Vagina (tissue), 2 donors: ENCODE measurements around the gene NR1H3. TPM values are rescaled to one million over a fixed set of nuclear protein-coding genes. Genes with fewer than 3 reads are reported as not detected.
A peak's percentile ranks its signal among the peaks of the same experiment; 100 is the strongest.

ENCODE experiments used
- DNase-seq, 2 donors: peaks; one replicate each; pipeline ENCODE4 v3.0.0-alpha.2; 2017; ENCODE audit errors: extremely low spot score in 2 of 2
- H3K27ac ChIP-seq: fragments of 200-600 bp; sonication (generic); one replicate; pipeline ENCODE4 v1.5.1; 2019
- H3K27me3 ChIP-seq: fragments of 200-600 bp; sonication (generic); one replicate; pipeline ENCODE4 v1.5.1; 2019
- H3K36me3 ChIP-seq, 2 donors: fragments of 200-600 bp; sonication (generic); one replicate each; pipeline ENCODE4 v1.5.1; 2017 to 2019
- H3K4me1 ChIP-seq: fragments of 200-600 bp; sonication (generic); one replicate; pipeline ENCODE4 v1.5.1; 2019
- H3K4me3 ChIP-seq, 2 donors: fragments of 200-600 bp; sonication (generic); 1 replicate in 1 of 2; 2 replicates in 1 of 2; pipeline ENCODE4 v1.5.1; 2016 to 2019
- H3K9me3 ChIP-seq: fragments of 200-600 bp; sonication (generic); one replicate; pipeline ENCODE4 v1.5.1; 2019
- CTCF ChIP-seq, 3 experiments: fragments of 450-650 bp in 2 of 3; fragments of 200-600 bp in 1 of 3; sonication (generic) in 1 of 3; IDR thresholded peaks; one replicate each; pipeline ENCODE4 v1.5.1; 2017 to 2019; ENCODE audit warnings: antibody characterized with exemption in 3 of 3, mild to moderate bottlenecking in 2 of 3, moderate library complexity in 2 of 3
- POLR2A ChIP-seq, 2 donors: fragments of 450-650 bp; IDR thresholded peaks; one replicate each; pipeline ENCODE4 v1.6.1; 2017; ENCODE audit warnings: antibody characterized with exemption in 2 of 2, mild to moderate bottlenecking in 2 of 2, moderate library complexity in 2 of 2
- POLR2AphosphoS5 ChIP-seq, 2 donors: sonication (generic); formaldehyde crosslinking; IDR thresholded peaks; one replicate each; pipeline ENCODE4 v1.9.0; 2017; ENCODE audit warnings: antibody characterized with exemption in 2 of 2, mild to moderate bottlenecking in 2 of 2, low read depth in 1 of 2; ENCODE audit not compliant: insufficient read depth in 1 of 2
- intact Hi-C: fragments of 100-400 bp; cut with DNase I; formaldehyde crosslinking; loops from one replicate; pipeline ENCODE4 v1.15.1; 2023
- total RNA-seq: library from RNA; depleted of rRNA; stranded (reverse); fragments of >200 nt; gene quantifications from one replicate; pipeline ENCODE4 v1.2.3, GENCODE V29; 2016

The NR1H3 gene
- total RNA-seq, 1 donor from 2014 or later: 60.9 TPM

GRCh38 chr11:47268448-47269001 lies 10.7 kb downstream of the NR1H3 start:
- no peaks in the 10 kb centered on the region for H3K9me3 ChIP-seq
- peaks cover 48% of the 10 kb centered on the region for H3K4me1 ChIP-seq
- no peaks in the 10 kb centered on the region for H3K27me3 ChIP-seq
- TF ChIP-seq POLR2AphosphoS5 (IDR thresholded peaks at IDR 0.05; ENCODE audit: insufficient read depth in 1 of 2, low read depth in 1 of 2) (no peak), POLR2A (IDR thresholded peaks at IDR 0.05) (no peak), CTCF (IDR thresholded peaks at IDR 0.05) (no peak)
- H3K36me3 ChIP-seq: no peaks in the 10 kb centered on the region
- DNase-seq: no peak
- peak overlapping the region; percentile 94 for H3K27ac ChIP-seq
- peak overlapping the region; percentile 71 to 84 for H3K4me3 ChIP-seq
- intact Hi-C loops: no loop called here

- H3K4me3 ChIP-seq: peak overlapping the region; percentile 71 to 84
- H3K27me3 ChIP-seq: no peaks in the 10 kb centered on the region
- peak in 1 of 2 donors; percentile 92 for DNase-seq
- H3K4me1 ChIP-seq: peaks cover 43% of the 10 kb centered on the region
- peak overlapping the region; percentile 94 for H3K27ac ChIP-seq
- intact Hi-C loops: no loop called here
- H3K9me3 ChIP-seq: no peaks in the 10 kb centered on the region
- H3K36me3 ChIP-seq: no peaks in the 10 kb centered on the region
- TF ChIP-seq POLR2AphosphoS5 (IDR thresholded peaks at IDR 0.05; ENCODE audit: insufficient read depth in 1 of 2, low read depth in 1 of 2) (peak; percentile 52 to 78), POLR2A (IDR thresholded peaks at IDR 0.05) (no peak), CTCF (IDR thresholded peaks at IDR 0.05) (peak in 1 of 3 experiments; percentile 26)
Measured at GRCh38 chr11:47269002-47269828, 11.4 kb downstream of the NR1H3 start.

GRCh38 chr11:47269829-47270305 lies 12.1 kb downstream of the NR1H3 start, which contains the start of gene MADD:
MADD (plus strand) TSS chr11:47270133.
- TF ChIP-seq POLR2A (IDR thresholded peaks at IDR 0.05) (peak in 1 of 2 donors; percentile 25), POLR2AphosphoS5 (IDR thresholded peaks at IDR 0.05; ENCODE audit: insufficient read depth in 1 of 2, low read depth in 1 of 2) (peak in 1 of 2 donors; percentile 66), CTCF (IDR thresholded peaks at IDR 0.05) (no peak)
- Histone ChIP-seq H3K36me3 (peaks cover 0 to 4% of the 10 kb centered on the region in 2 donors), H3K4me3 (peak within 1 kb of the TSS; percentile 71 to 84), H3K27ac (peak within 1 kb of the TSS; percentile 94), H3K4me1 (peaks cover 39% of the 10 kb centered on the region), H3K27me3 (no peaks in the 10 kb centered on the region), H3K9me3 (no peaks in the 10 kb centered on the region)
- no peak for DNase-seq
- intact Hi-C loops: no loop called here

- intact Hi-C loops: no loop called here
- DNase-seq: no peak
Measured at GRCh38 chr11:47270331-47271271, 12.8 kb downstream of the NR1H3 start.

More at GRCh38 chr11:47270331-47271271, 12.8 kb downstream of the NR1H3 start:
- TF ChIP-seq POLR2AphosphoS5 (IDR thresholded peaks at IDR 0.05; ENCODE audit: insufficient read depth in 1 of 2, low read depth in 1 of 2) (no peak), CTCF (IDR thresholded peaks at IDR 0.05) (no peak), POLR2A (IDR thresholded peaks at IDR 0.05) (no peak)
- H3K4me1 ChIP-seq: peaks cover 39% of the 10 kb centered on the region
- peak overlapping the region; percentile 71 to 84 for H3K4me3 ChIP-seq
- peaks cover 0 to 11% of the 10 kb centered on the region in 2 donors for H3K36me3 ChIP-seq
- H3K27ac ChIP-seq: peak overlapping the region; percentile 94
- H3K9me3 ChIP-seq: no peaks in the 10 kb centered on the region
- H3K27me3 ChIP-seq: no peaks in the 10 kb centered on the region
